Subcutaneous adipose tissue (tissue), 4 donors: ENCODE measurements around the gene SFRP5. TPM values are rescaled to one million over a fixed set of nuclear protein-coding genes. Genes with fewer than 3 reads are reported as not detected.

Experiments used
- total RNA-seq, 4 donors: library from RNA; depleted of rRNA; stranded (reverse); fragments of >200 nt; gene quantifications; one replicate each; pipeline ENCODE4 v1.1.0, GENCODE V29; 2016
- TF ChIP-seq, protein P1 (sequence below): fragments of 450-650 bp; IDR thresholded peaks from one replicate; pipeline ENCODE4 v1.5.1; 2016; ENCODE audit warnings: low read depth, mild to moderate bottlenecking, control low read depth, antibody characterized with exemption, moderate library complexity

The SFRP5 gene
- total RNA-seq, 4 donors from 2014 or later: 0.49 to 1.5 TPM; not detected in 2

DNA sequence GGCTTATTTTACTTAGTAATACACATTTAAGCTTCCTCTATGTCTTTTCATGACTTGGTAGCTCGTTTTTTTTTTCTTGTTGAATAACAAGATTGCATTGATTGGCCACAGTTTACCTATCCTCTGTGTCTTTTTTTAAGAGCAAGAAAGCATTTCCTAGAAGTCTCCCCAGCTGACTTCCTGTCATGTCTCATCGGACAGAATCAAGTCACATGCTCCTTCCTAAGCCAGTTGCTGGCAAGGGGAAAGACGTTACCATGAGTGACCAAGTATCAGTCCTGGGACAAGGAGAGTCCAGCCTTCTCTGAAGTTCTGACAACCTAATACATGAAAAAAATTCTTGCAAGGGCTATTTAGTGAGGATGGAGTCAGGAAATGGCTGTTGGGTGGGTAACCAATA lies 24.9 kb upstream of the SFRP5 start:
- TF ChIP-seq, protein P1, sequence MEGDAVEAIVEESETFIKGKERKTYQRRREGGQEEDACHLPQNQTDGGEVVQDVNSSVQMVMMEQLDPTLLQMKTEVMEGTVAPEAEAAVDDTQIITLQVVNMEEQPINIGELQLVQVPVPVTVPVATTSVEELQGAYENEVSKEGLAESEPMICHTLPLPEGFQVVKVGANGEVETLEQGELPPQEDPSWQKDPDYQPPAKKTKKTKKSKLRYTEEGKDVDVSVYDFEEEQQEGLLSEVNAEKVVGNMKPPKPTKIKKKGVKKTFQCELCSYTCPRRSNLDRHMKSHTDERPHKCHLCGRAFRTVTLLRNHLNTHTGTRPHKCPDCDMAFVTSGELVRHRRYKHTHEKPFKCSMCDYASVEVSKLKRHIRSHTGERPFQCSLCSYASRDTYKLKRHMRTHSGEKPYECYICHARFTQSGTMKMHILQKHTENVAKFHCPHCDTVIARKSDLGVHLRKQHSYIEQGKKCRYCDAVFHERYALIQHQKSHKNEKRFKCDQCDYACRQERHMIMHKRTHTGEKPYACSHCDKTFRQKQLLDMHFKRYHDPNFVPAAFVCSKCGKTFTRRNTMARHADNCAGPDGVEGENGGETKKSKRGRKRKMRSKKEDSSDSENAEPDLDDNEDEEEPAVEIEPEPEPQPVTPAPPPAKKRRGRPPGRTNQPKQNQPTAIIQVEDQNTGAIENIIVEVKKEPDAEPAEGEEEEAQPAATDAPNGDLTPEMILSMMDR: no peak

DNA sequence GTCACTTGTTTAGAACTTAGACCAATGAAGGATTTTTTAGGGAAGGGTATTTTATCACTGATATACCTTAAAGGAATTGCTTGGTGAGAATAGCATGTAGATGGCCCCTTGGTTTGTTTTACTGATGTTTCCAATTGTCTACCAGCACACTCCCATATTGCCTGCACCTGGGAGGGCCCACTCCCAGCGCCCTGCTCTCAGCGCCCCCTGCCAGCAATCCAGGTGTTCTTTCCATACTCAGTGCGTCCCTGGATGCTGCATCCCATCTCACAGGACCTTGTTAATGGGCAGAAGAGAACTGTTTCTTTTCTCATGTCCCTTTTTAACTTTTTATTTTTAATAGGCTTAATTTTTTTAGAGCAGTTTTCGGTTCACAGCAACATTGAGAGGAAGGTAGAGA lies 24.1 kb upstream of the SFRP5 start:
- TF ChIP-seq, protein P1: no peak

DNA sequence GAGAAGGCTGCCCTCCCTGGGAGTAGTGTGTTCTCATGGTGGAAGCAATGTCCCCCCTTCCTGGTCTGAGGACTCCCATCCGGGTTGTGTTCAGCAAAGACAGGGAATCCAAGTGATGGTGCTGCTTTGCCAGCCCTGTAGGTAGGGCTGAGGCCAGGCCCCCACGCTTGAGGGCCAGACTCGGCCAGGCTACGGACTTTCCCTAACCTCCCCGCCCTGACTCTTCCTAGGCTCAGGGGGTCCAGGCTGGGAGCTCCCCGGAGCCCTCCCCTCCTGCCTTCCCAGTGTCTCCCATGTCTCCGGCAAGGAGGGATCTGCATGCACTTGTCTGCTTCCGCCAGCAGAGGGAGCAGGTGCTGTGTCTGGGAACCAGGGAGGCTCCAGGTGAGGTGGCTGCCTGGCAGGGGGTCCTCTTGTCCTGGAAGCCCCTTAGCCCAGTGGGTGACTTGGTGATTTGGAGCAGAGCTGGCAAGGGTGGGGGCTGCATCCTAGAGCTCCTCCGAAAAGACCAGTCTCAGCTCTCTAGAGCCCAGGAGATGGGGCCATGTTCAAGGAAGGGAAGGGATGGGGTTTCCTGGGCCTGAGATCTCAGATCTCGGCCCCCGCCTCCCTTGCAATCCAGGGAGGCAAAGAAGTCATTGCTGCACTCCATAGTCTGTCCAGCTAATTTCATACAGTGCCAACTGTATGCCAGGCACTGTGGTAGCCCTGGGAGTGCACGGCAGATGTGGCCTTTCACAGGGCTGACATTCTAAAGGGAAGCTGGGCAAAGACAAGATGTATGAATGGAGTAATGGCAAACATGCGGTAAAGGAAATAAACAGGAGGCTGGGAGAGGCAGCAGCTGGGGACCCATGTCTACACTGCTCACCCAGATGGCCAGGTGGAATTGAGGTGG lies 20.3 kb upstream of the SFRP5 start:
- TF ChIP-seq, protein P1: no peak

DNA sequence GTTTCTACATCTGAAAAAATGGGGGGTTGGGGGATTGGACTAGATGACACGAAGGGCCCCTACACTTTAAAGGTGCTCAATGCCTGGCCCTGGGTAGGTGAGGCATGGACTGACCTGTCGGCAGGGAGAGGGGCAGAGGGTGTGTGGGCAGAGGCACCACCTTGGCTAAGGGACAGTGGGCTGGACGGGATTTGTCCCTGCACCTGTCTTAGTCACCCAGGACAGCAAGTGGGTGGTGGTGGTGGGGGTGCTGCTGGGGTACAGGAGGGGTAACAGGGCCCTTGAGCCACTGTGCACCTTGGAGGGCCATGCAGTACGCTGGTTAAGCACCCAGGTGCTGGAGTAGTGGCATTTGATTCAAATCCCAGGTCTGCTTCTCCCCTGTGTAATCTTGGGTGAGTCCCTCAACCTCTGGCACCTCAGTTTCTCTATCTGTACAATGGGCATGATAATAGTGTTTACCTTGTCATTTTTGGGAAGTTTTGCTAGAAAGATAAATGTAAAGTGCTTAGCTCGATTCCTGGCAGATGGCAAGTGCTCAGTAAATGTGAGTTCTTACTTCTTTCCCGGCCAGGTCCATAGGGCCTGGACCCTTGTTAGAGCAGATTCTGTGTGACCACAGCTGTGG lies 18.1 kb upstream of the SFRP5 start:
- TF ChIP-seq, protein P1: no peak

DNA sequence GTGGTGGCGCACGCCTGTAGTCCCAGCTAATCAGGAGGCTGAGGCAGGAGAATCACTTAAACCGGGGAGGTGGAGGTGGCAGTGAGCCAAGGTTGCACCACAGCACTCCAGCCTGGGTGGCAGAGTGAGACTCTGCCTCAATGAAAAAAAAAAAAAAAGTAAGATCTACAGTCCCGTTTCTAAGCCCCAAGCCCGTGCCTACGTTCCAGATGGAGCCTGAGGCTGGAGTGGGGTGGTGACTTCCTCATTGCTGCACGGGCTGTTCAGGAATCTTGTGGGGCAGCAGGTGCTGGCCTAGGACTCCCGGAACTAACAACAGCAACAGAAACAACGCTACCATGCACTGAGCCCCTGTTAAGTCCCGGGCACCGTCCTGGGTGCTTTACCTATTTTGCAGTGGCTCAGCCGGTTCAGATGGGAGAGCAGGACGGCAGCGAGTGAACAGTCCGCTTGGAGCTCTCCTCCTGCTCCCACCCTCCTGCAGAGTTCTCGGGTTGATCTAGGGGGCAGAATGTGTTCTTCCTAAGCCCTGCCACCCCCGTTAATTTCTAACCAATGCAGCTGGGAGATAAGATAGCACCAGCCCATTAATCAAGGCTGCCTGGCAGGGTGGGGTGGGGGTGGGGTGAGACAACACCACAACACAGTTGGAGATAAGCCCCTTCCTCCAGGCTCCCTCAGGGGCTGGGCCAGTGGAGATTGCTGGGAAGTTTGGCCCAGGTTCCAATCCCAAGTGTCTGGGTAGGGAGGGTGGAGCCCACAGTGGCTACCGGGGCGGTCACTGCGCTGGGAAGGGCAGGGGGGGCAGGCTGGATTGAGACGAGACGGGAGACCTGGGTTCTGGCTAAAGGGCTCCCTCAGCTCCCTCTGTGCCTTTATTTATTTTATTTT lies 17.0 kb upstream of the SFRP5 start:
- TF ChIP-seq, protein P1: no peak

DNA sequence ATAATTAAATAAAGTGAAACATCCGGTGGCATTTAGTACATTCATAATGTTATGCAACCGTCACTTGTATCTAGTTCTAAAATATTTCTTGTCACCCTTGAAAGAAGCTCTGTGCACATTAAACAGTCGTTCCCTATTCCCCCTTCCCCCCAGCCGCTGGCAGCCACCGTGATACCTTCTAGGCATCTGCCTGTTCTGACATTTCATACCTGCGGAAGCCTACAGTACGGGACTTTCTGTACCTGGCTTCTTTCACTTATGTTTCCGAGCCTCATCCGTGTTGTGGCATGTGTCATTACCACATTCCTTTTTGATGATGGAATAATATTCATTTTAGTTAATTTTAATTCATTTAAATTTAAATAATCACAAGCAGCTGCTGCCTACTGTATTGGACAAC lies 13.9 kb upstream of the SFRP5 start:
- TF ChIP-seq, protein P1: no peak
